Endothelial cell of umbilical vein (primary cell): ENCODE measurements around the gene PLEKHG2. TPM values are rescaled to one million over a fixed set of nuclear protein-coding genes. Genes with fewer than 3 reads are reported as not detected.

Source experiments
- BruUV-seq: library from RNA; stranded (reverse); fragments of 400-500 nt; replicated peaks from 2 replicates; lab custom pipeline; 2021; lab: Mats Ljungman, UMichigan
- CTCF ChIA-PET: fragments of 300-600, 350-600 bp; sonication (Branson Sonifier 250); formaldehyde crosslinking; loops from one replicate; lab custom pipeline; 2021; ENCODE audit warnings: antibody characterized with exemption, inconsistent platforms; lab: Charles Lee
- POLR2A ChIA-PET: fragments of 300-600, 350-600 bp; sonication (Branson Sonifier 250); formaldehyde crosslinking; loops from one replicate; lab custom pipeline; 2021; ENCODE audit warnings: antibody characterized with exemption, inconsistent platforms; lab: Charles Lee
- DNase-seq: peaks from one replicate; pipeline ENCODE4 v3.0.0-alpha.2; 2011; ENCODE audit warnings: low read depth, low spot score
- FAIRE-seq: peaks from 2 replicates; lab custom pipeline; 2011; peaks lifted over from hg19 to GRCh38; lab: Jason Lieb, UNC
- H2AFZ ChIP-seq: 2 replicates; pipeline ENCODE4 v1.6.0; 2012; ENCODE audit warnings: low read depth, low read length, control low read depth, inconsistent platforms
- H3K27ac ChIP-seq: 2 replicates; pipeline ENCODE4 v1.5.1; 2011; ENCODE audit warnings: low read depth, mild to moderate bottlenecking, control low read depth, low read length, moderate library complexity; ENCODE audit not compliant: insufficient read depth
- H3K27me3 ChIP-seq, 2 experiments: 2 replicates each; pipeline versions ENCODE4 v1.6.0 to v1.6.1; 2011; ENCODE audit warnings: low read length in 2 of 2, mixed read lengths in 1 of 2; ENCODE audit not compliant: control insufficient read depth in 2 of 2, insufficient read depth in 2 of 2
- H3K36me3 ChIP-seq, 2 experiments: 2 replicates in 1 of 2; 3 replicates in 1 of 2; pipeline ENCODE4 v1.5.1; 2011; ENCODE audit warnings: low read length in 2 of 2, mild to moderate bottlenecking in 1 of 2, moderate library complexity in 1 of 2; ENCODE audit not compliant: control insufficient read depth in 2 of 2, insufficient read depth in 2 of 2; ENCODE audit errors: extremely low read depth in 1 of 2
- H3K4me1 ChIP-seq: 3 replicates; pipeline ENCODE4 v1.5.1; 2011; ENCODE audit warnings: mild to moderate bottlenecking, low read length; ENCODE audit not compliant: control insufficient read depth, insufficient read depth; ENCODE audit errors: extremely low read depth
- H3K4me2 ChIP-seq: 2 replicates; pipeline ENCODE4 v1.6.1; 2011; ENCODE audit warnings: low read length, control low read depth, mixed read lengths; ENCODE audit not compliant: insufficient read depth
- H3K4me3 ChIP-seq, 3 experiments: fragments of 200-600 bp in 1 of 3; sonication (generic), shearing (Covaris generic) in 1 of 3; replicated peaks in 1 of 3; 2 replicates each; pipeline ENCODE4 v1.5.1; 2011 to 2016; ENCODE audit warnings: control low read depth in 3 of 3, low read length in 3 of 3, mild to moderate bottlenecking in 2 of 3, inconsistent platforms in 1 of 3, low read depth in 1 of 3, moderate library complexity in 1 of 3; ENCODE audit not compliant: insufficient read depth in 1 of 3
- H3K79me2 ChIP-seq: 2 replicates; pipeline ENCODE4 v1.6.0; 2012; ENCODE audit warnings: low read length, inconsistent platforms; ENCODE audit not compliant: control insufficient read depth, insufficient read depth
- H3K9ac ChIP-seq: replicated peaks from 2 replicates; pipeline ENCODE3; 2011; ENCODE audit warnings: low read length, control low read depth; ENCODE audit not compliant: insufficient read depth; ENCODE audit errors: extremely low read depth
- H3K9me1 ChIP-seq: replicated peaks from 3 replicates; pipeline ENCODE4 v1.6.0; 2011; ENCODE audit warnings: mild to moderate bottlenecking, low read length; ENCODE audit not compliant: control insufficient read depth, insufficient read depth; ENCODE audit errors: extremely low read depth
- H3K9me3 ChIP-seq: replicated peaks from 2 replicates; pipeline ENCODE4 v1.5.1; 2012; ENCODE audit warnings: low read length, inconsistent platforms; ENCODE audit not compliant: control insufficient read depth, insufficient read depth
- H4K20me1 ChIP-seq: replicated peaks from 2 replicates; pipeline ENCODE3; 2011; ENCODE audit warnings: mild to moderate bottlenecking, low read length; ENCODE audit not compliant: control insufficient read depth, insufficient read depth; ENCODE audit errors: extremely low read depth
- CTCF ChIP-seq, 2 donors: IDR thresholded peaks; 1 replicate in 1 of 2; 2 replicates in 1 of 2; pipeline ENCODE4 v1.5.1; 2011; ENCODE audit warnings: low read length in 2 of 2, mild to moderate bottlenecking in 2 of 2, moderate library complexity in 2 of 2, control low read depth in 1 of 2, inconsistent platforms in 1 of 2, low read depth in 1 of 2; ENCODE audit not compliant: insufficient read depth in 1 of 2; ENCODE audit errors: extremely low read depth in 1 of 2
- GATA2 ChIP-seq: IDR thresholded peaks from 2 replicates; pipeline ENCODE4 v1.7.0; 2011; ENCODE audit warnings: low read depth, mild to moderate bottlenecking, moderate library complexity, mixed read lengths, low read length; ENCODE audit not compliant: insufficient read length, insufficient read depth
- MYC ChIP-seq: IDR thresholded peaks from one replicate; pipeline ENCODE4 v1.6.1; 2011; ENCODE audit warnings: mild to moderate bottlenecking, low read depth, low read length
- POLR2A ChIP-seq: IDR thresholded peaks from 2 replicates; pipeline ENCODE4 v1.6.1; 2012; ENCODE audit warnings: low read depth, mild to moderate bottlenecking, control low read depth, low read length
- dilution Hi-C: fragments of 300-500 bp; cut with MboI; formaldehyde crosslinking; loops from one replicate; pipeline ENCODE4 v1.15.0; 2019; ENCODE audit warnings: low sequenced_read_pairs; ENCODE audit not compliant: extremely low pct_ligation_motif_present
- intact Hi-C: fragments of 100-400 bp; cut with micrococcal nuclease; formaldehyde crosslinking; loops from one replicate; pipeline ENCODE4 v1.10.0; 2022
- polyA plus RNA-seq, 4 experiments: library from polyadenylated mRNA; depleted of rRNA in 3 of 4; stranded (reverse) in 3 of 4; unstranded in 1 of 4; fragments of >200 nt; gene quantifications; 2 replicates each; pipeline versions ENCODE4 v1.2.1 to v1.2.3, GENCODE V29; 2011 to 2012; ENCODE audit warnings: missing spikeins in 1 of 4
- total RNA-seq: library from RNA; stranded (reverse); gene quantifications from 2 replicates; pipeline ENCODE4 v1.2.3, GENCODE V29; 2021

The PLEKHG2 gene
- total and polyA plus RNA-seq, 2 donors (not counting 3 experiments of a cell fraction or from before 2014, with no cell fraction given): 44.7 to 74.1 TPM

DNA sequence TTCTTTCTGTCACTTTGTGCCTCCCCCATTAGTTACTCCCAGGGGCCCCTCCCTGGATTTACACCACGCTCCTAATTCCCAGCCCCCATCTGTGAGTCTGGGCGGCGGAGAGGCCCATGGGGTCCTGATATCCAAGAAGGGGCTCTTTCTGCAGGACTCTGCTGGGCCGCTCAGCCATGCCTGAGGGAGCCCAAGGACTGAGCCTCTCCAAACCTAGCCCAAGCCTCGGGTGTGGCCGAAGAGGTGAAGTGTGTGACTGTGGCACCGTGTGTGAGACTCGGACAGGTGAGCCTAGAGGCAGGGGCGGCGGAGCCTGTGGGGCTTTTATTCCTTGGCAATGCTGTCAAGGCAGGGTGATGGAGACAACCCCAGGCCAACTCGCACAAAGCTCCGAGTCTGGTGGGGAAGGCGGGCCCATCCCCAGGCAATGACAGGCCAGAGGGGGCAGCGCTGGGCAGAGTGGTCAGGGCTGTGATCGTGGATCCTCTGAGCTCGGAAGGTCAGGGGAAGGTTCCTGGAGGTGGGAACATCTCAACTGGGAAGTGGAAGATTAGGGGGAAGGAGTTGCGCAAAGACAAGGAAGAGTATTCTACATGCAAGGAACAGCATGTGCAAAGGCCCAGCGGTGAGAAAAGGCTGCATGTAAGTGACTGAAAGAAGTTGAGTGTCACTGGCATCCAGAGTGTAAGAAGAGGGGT is 1.6 kb downstream of the PLEKHG2 start:
- peak; percentile 47 for FAIRE-seq
- POLR2A ChIA-PET: interaction anchor here (1.6 to 2.2 kb wide), 2 partner anchors 14 to 21 kb away, joined by 10 to 18 read pairs; partner anchors contain the start of gene RPS16
- H3K36me3 ChIP-seq: peaks cover 0 to 18% of the 10 kb centered on the region in 2 experiments
- TSS peak; percentile 5 for BruUV-seq
- DNase-seq: peak; percentile 53
- H3K9ac ChIP-seq: peak overlapping the region; percentile 97
- H3K9me1 ChIP-seq: no peaks in the 10 kb centered on the region
- H3K27ac ChIP-seq: peak overlapping the region; percentile 86
- CTCF ChIA-PET: interaction anchor here (1.0 to 1.9 kb wide), 9 partner anchors 9 to 325 kb away, joined by 3 to 29 read pairs (median 4); partner anchors contain the start of genes RPS16 and SUPT5H
- dilution Hi-C loops (no loop called here), intact Hi-C loops (no loop called here)
- no peaks in the 10 kb centered on the region for H3K27me3 ChIP-seq
- peaks cover 13% of the 10 kb centered on the region for H3K79me2 ChIP-seq
- TF ChIP-seq MYC (no peak), CTCF (IDR thresholded peaks at IDR 0.05; ENCODE audit: extremely low read depth in 1 of 2, insufficient read depth in 1 of 2, low read depth in 1 of 2, low read length in 2 of 2) (peak in 1 of 2 donors; percentile 27), POLR2A (no peak), GATA2 (no peak)
- H3K9me3 ChIP-seq: no peaks in the 10 kb centered on the region
- peak overlapping the region; percentile 69 for H3K4me2 ChIP-seq
- H4K20me1 ChIP-seq: no peaks in the 10 kb centered on the region
- peak overlapping the region; percentile 74 to 94 (median 83) for H3K4me3 ChIP-seq
- peaks cover 27% of the 10 kb centered on the region for H3K4me1 ChIP-seq
- peak overlapping the region; percentile 40 for H2AFZ ChIP-seq
